ENCODE data around the gene ASAP3.

The ASAP3 gene

GRCh38 chr1:23481904-23482303 is 2.1 kb downstream of the ASAP3 start:
- H3K9ac ChIP-seq (ENCODE audit: low read length): no peak overlapping the region
- peaks cover 3% of the 10 kb centered on the region; the same call in 1 of the 2 replicates for H3K4me1 ChIP-seq (ENCODE audit: low read length)
- no peak overlapping the region for H3K27ac ChIP-seq (ENCODE audit: low read length)
- H3K36me3 ChIP-seq (replicated peaks; ENCODE audit: insufficient read depth, low read length): no peaks in the 10 kb centered on the region
- H3K4me3 ChIP-seq (ENCODE audit: low read length): no peak overlapping the region
- no peak overlapping the region for H3K4me2 ChIP-seq (ENCODE audit: low read depth, low read length)
- no peaks in the 10 kb centered on the region for H3K9me2 ChIP-seq (replicated peaks; ENCODE audit: insufficient read depth, low read length)
- peaks cover 50% of the 10 kb centered on the region for H3K27me3 ChIP-seq (replicated peaks; ENCODE audit: insufficient read depth, low read length)
- H3K79me2 ChIP-seq (ENCODE audit: low read length): no peaks in the 10 kb centered on the region
- TF ChIP-seq CTCF (IDR thresholded peaks at IDR 0.05; ENCODE audit: low read length) (no peak), EZH2 (optimal IDR thresholded peaks at IDR 0.05; ENCODE audit: low read depth, low read length) (no peak), EZH2phosphoT487 (IDR thresholded peaks at IDR 0.05; ENCODE audit: low read length) (no peak)
- H4K20me1 ChIP-seq (ENCODE audit: insufficient read depth, low read length): no peaks in the 10 kb centered on the region
- H3K9me3 ChIP-seq (replicated peaks; ENCODE audit: insufficient read depth, low read length): no peaks in the 10 kb centered on the region
- no peak for DNase-seq
- H3F3A ChIP-seq (ENCODE audit: insufficient read depth, low read length): no peaks in the 10 kb centered on the region
- no peak overlapping the region for H2AFZ ChIP-seq (ENCODE audit: low read length)

- TF ChIP-seq EZH2 (optimal IDR thresholded peaks at IDR 0.05; ENCODE audit: low read depth, low read length) (no peak), CTCF (IDR thresholded peaks at IDR 0.05; ENCODE audit: low read length) (no peak), EZH2phosphoT487 (IDR thresholded peaks at IDR 0.05; ENCODE audit: low read length) (no peak)
- Histone ChIP-seq H3K4me1 (ENCODE audit: low read length) (peaks cover 3% of the 10 kb centered on the region; the same call in 1 of the 2 replicates), H3K9me3 (replicated peaks; ENCODE audit: insufficient read depth, low read length) (no peaks in the 10 kb centered on the region), H3K27me3 (replicated peaks; ENCODE audit: insufficient read depth, low read length) (peaks cover 46% of the 10 kb centered on the region), H3K9me2 (replicated peaks; ENCODE audit: insufficient read depth, low read length) (no peaks in the 10 kb centered on the region), H3K4me3 (ENCODE audit: low read length) (no peak overlapping the region), H3K27ac (ENCODE audit: low read length) (no peak overlapping the region), H2AFZ (ENCODE audit: low read length) (no peak overlapping the region), H3K9ac (ENCODE audit: low read length) (no peak overlapping the region), H3K4me2 (ENCODE audit: low read depth, low read length) (no peak overlapping the region), H3F3A (ENCODE audit: insufficient read depth, low read length) (no peaks in the 10 kb centered on the region), H4K20me1 (ENCODE audit: insufficient read depth, low read length) (no peaks in the 10 kb centered on the region), H3K36me3 (replicated peaks; ENCODE audit: insufficient read depth, low read length) (no peaks in the 10 kb centered on the region), H3K79me2 (ENCODE audit: low read length) (no peaks in the 10 kb centered on the region)
- no peak for DNase-seq
Measured at GRCh38 chr1:23481026-23481597, 2.9 kb downstream of the ASAP3 start.

- DNase-seq: no peak
- Histone ChIP-seq H3K27me3 (replicated peaks; ENCODE audit: insufficient read depth, low read length) (peaks cover 39% of the 10 kb centered on the region), H3K4me3 (ENCODE audit: low read length) (no peak overlapping the region), H3K79me2 (ENCODE audit: low read length) (no peaks in the 10 kb centered on the region), H3F3A (ENCODE audit: insufficient read depth, low read length) (no peaks in the 10 kb centered on the region), H4K20me1 (ENCODE audit: insufficient read depth, low read length) (no peaks in the 10 kb centered on the region), H3K36me3 (replicated peaks; ENCODE audit: insufficient read depth, low read length) (no peaks in the 10 kb centered on the region), H3K4me1 (ENCODE audit: low read length) (peaks cover 3% of the 10 kb centered on the region; the same call in 1 of the 2 replicates), H3K27ac (ENCODE audit: low read length) (no peak overlapping the region), H3K9me3 (replicated peaks; ENCODE audit: insufficient read depth, low read length) (no peaks in the 10 kb centered on the region), H3K9ac (ENCODE audit: low read length) (no peak overlapping the region), H3K4me2 (ENCODE audit: low read depth, low read length) (no peak overlapping the region), H3K9me2 (replicated peaks; ENCODE audit: insufficient read depth, low read length) (no peaks in the 10 kb centered on the region), H2AFZ (ENCODE audit: low read length) (no peak overlapping the region)
- TF ChIP-seq EZH2 (optimal IDR thresholded peaks at IDR 0.05; ENCODE audit: low read depth, low read length): no peak
- TF ChIP-seq CTCF (IDR thresholded peaks at IDR 0.05; ENCODE audit: low read length): no peak
- no peak for TF ChIP-seq EZH2phosphoT487 (IDR thresholded peaks at IDR 0.05; ENCODE audit: low read length)
Measured at GRCh38 chr1:23480187-23481025, 3.6 kb downstream of the ASAP3 start.

All from MM.1S (cell line).